ENCODE measurements around the gene SLC66A1. TPM values are rescaled to one million over a fixed set of nuclear protein-coding genes. Genes with fewer than 3 reads are reported as not detected.

Gene SLC66A1
- total RNA-seq, 1 donor from 2014 or later: 6.9 TPM

DNA sequence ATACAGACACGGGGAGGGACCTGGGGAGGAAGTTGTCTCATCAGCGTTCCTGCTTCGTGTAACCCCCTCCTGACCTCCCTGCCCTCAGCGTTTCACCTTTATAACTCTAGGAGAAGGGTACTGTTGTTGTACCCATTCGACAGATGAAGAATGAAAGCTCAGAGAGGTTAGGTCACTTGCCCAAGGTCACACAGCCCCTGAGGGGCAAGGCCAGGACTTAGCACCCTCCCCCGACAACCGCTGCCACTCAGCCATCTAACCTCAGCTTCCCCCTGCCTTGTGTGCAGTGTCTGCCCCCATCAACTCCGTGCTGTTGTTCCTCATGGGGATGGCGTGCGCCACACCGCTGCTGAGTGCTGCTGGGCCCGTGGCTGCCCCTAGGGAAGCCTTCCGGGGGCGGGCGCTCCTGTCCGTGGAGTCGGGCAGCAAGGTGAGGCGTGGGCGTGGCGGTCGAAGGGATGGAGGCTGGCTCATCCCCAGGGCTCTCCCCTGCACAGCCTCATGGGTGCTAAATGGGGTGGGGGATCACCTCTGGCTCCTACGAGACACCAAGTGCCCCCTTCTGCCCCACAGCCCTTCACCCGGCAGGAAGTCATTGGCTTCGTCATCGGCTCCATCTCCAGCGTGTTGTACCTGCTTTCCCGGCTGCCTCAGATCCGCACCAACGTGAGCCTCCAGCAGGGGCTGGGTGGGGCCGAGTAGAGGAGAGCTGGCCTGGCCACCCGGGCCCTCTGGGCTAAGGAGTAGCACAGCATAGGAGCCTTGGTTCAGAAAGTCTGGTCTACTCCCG, 14.0 kb downstream of the SLC66A1 start:
- ATAC-seq: no peak

DNA sequence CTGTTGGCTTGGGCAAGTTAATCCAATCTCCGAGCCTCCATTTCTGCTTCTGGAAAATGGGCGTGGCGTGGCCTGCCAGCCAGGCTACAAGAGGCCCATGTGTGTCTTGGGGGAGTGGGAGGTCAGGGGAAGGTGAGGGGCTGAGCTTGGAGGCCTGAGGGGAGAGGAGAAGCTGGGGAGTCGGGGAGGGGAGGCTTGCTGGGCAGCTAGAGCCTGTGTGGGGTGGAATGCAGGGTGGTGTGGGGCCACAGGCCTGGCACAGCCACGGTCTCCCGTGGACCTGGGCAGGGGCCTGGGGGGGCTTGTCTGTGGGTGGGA, 14.6 kb downstream of the SLC66A1 start:
- ATAC-seq: no peak

DNA sequence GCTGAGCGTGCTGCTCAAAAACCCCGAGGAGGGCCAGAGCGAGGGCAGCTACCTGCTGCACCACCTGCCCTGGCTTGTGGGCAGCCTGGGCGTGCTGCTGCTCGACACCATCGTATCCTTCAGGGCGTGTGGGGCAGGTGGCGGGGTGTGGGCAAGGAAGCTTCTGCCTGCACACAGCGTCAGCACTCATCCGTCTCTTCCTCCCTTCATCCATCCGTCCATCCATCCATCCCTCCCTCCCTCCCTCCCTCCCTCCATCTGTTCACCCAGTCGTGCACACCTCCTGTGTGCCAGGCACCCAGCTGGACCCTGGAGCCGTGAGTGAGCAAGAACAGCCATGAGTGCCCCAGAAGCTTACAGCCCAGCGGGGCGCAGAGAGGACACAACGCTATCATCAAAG, 15.2 kb downstream of the SLC66A1 start:
- ATAC-seq: no peak

DNA sequence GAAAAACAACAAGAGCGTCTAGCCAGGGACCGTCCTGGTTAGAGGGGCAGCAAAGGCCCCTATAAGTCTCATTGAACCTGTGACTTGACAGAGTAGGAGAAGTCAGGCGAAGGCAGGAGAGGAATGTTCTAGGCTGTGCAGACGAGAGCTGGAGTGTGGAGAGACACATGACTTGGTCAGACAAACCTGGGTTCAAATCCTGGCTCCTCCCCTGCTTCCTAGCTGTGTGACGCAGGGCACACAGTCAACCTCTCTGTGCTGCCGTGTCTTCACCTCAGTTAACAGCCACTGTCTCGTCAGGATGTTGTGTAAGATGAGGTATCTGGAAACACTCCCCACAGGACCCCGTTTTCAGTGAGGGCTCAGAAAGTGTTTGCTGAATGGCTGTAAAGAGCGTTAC, 15.6 kb downstream of the SLC66A1 start:
- no peak for ATAC-seq

DNA sequence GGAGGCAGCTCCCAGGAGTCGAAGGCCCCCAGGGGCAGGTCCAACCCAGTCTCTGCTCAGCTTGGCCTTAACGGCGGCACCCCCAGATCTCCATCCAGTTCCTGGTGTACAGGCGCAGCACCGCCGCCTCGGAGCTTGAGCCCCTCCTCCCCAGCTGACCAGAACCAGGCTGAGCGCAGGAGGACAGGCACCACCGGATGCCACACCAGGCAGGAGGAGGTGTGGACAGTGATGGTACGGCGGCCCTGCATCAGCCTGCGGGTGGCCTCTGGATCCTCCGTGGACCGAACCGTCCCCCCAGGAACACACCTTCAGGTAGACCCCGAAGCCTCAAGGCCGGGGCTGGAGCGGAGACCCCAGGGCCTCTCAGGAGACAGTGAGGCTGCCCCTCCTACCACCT, 16.4 kb downstream of the SLC66A1 start:
- no peak for ATAC-seq

DNA sequence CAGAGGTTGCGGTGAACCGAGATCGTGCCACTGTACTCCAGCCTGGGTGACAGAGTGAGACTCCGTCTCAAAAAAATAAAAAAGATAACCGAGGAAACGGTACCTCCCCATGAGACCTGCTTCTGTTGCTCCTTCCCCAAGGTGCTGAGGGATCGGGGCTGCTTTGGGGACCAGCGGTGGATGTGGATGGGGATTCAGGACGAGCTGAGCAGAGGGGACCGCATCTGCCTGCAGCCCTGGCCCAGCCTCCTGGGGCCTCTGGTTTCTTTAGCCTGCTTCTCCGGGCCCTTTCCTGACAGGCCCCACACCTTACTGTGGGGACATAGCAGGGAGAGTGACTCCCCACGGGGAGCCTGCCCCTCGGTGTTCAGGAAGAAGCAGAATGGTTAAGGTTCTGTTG, 17.1 kb downstream of the SLC66A1 start:
- ATAC-seq: no peak

DNA sequence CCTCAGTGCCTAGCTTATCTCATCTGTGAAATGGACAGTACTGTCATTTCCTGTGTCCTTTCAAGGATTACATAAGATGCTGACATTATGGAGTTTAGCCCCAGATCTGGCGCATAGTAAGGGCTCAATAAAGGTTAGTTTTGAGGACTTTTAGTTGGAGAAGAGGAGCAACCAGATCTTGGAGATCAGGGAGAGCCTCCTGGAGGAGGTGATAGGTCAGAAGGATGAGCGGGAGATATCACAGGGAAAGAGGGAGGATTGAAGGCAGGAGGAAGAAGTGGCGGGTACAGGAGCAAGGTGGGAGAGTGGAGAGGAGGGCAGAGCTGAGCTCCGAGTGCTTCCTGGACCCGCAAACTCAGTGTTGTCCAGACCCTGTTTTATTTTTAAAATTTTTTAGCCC, 17.5 kb downstream of the SLC66A1 start:
- no peak for ATAC-seq

DNA sequence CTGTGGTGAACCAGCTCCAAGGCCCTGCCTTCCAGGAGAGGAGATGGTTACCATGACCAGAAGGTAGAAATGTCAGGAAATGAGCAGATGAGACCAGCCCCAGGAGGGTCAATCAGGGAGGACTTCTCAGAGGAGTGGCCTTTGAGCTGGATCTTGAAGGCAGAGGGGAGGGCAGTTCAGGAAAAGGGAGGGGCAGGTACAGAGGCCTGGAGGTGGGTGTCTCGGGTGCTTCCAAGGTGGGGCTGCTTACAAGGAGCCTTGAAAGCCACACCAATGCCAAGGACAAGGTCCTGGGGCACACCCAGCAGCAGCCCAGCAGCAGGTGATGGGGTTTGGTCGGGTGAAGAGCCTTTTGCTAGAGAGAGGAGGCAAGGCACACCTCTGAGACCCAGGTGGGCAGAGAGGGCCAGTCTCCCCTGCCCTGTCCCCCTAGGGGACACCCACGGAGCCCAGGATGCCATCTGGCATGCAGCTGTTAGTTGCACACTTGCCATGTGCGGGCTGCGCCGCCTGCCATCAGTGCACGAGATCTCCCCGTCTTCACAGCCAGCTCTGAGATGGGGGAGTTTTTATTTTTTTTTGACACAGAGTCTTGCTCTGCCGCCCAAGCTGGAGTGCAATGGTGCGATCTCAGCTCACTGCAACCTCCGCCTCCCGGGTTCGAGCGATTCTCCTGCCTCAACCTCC, 18.5 kb downstream of the SLC66A1 start:
- ATAC-seq: no peak

DNA sequence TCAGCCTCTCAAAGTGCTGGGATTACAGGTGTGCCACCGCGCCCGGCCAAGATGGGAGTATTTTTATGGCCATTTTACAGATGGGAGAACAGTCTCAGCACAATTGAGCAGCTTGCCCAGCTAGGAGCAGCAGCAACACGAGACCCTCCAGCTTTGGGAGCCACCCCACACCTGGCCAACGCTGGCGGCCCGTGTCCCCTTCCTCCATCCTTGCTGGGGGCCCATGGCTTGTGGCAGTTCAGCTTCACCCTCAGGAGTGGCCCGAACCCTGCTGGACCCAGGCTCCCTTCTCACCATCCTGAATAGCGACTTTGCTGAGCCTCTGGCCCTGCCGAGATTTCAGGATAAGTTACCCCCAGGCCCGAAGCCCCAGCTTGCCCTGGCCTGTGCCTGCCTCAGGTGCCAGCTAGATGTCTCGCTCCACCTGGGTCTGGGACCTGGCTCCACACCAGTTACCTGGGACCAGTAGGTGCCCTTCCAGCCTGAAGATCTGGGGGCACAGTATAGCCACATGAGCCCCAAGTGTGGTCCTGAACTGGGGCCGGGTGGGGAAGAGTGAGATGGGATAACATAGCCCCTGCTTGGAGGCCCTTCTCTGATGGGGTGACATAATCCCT, 19.2 kb downstream of the SLC66A1 start:
- ATAC-seq: no peak

DNA sequence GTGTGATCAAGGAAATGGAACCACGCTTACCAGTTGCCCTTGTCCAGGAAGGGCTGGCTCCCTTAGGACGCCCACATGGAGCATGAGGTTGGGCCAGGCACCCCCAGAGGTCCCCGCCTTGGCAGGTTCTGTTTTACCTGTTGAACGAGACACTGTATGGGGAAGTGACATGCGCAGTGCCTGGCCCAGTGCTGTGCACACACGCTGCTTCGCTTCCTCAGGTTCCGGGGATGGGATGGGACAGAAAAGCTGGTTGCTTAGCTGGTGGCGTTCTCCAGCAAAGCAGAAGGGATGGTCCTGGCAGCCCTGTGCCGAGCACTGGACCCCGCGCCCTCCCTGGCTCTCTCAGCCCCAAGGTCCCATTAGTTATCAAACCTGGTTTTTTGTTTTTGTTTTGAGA, 20.7 kb downstream of the SLC66A1 start:
- ATAC-seq: peak; percentile 41

DNA sequence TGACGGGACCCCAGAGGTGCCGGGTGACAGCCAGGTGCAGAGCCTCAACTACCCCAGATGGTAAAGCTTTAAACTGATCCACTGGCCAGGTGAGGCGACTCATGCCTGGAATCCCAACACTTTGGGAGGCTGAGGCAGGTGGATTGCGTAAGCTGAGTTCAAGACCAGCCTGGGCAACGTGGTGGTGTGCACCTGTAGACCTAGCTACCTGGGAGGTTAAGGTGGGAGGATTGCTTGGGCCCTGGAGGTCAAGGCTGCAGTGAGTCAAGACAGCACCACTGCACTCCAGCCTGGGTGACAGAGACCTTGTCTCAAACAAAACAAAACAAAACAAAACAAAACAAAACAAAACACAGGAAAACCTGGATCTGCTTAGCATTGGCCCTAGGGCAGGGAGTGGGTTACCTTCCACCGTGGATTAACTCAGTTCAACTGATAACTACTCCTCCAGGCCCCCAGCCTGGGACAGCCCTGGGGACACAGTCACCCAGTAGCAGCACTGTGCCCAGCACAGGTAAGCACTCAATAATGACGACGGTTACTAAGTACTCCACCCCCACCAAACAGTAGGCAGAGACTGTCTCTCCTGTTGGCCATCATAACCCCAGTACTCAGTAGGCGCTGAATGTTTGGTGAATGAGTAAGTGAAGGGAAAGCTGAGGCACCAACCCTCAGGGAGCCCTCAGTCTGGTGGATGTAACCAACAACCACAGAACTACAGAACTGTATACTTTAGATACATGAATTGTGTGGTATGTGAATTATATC, 21.6 kb downstream of the SLC66A1 start:
- ATAC-seq: no peak

DNA sequence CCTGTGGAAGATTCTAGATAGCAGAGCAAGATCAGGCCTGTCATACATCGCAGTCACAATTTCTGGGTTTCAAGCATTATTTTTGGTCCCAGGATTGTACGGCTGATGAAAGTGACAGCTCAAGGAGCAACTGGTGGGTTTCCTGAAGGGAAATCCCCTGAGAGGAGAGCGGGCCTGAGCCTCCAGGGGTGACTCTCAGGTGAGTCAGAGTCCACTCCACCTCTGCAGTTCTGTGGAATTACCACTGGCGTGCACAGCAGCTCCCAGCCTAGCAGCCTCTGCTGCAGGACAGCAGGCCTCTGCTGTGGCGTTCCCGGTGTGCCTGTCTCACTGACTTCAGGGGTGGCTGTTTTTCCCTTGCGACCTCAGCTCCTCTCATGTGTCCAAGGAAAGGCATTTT, 24.4 kb downstream of the SLC66A1 start:
- peak; percentile 37 for ATAC-seq

DNA sequence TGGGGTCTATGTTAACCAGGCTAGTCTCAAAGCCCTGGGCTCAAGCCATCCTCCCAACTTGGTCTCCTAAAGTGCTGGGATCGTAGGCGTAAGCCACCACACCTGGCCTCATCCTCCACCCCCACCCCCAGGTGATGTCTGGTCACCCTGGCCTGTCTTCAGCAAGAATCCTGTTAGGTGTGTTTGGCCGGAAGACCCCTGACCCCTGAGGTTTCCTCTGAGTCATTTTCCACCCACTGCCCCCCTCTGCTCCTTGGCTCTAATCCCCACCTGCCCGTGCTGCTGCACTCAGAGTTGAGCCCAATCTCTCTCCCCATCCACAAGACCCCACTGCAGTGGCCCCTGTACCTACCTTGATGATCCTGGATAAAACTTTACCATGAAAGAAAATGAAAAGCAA, 25.2 kb downstream of the SLC66A1 start:
- no peak for ATAC-seq

DNA sequence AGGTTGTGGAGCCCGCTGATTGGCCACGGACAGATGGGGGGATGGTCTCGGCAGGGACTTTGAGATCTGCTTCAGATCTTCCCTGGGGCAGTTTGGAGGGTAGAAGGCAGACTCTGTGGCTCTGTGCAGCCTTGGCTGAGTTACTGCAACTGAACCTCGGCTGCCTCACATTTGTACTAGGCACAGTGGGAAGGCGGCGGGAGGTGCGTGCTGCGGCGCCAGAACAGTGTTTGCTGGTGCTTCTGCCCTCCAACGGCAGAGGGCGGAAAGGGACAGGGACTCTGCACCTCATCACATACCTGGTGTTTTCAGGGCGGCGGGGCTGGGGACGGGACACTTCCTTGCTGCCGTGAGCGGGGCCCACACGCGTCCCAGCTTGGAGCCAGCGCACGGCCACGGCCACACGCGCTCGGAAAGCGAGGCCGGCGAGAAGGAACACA, 26.2 kb downstream of the SLC66A1 start:
- peak; percentile 13 for ATAC-seq

DNA sequence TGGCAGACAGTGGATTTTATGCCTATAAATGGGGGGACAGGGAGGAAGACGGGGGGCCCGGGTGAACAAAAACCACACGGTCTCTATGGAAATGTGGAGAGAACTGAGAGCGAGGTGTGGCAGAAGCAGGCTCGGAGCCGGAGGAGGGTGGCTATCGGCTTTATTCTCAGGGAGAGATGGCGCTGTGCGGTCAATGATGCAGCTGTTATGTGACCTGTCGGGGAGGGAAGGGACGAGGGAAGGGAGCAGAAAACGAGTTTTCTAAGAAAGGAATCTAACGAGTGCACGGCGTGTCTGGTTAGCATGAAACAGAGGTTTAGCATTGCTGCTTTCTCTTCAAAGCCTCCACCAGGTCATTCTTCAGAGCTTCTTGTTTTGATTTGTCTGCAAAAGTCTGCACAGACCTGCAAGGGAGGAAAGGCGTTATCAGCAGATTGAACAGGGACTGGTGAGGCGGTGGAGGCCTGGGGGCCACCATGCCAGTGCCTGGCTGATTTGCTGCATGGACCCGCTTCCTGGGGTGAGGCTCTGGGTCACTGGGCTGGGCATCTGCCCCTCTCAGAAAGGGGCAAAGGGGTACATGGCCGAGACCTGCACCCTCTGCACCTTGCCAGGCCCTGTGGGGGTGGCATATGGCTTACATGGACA, 27.2 kb downstream of the SLC66A1 start:
- ATAC-seq: no peak

DNA sequence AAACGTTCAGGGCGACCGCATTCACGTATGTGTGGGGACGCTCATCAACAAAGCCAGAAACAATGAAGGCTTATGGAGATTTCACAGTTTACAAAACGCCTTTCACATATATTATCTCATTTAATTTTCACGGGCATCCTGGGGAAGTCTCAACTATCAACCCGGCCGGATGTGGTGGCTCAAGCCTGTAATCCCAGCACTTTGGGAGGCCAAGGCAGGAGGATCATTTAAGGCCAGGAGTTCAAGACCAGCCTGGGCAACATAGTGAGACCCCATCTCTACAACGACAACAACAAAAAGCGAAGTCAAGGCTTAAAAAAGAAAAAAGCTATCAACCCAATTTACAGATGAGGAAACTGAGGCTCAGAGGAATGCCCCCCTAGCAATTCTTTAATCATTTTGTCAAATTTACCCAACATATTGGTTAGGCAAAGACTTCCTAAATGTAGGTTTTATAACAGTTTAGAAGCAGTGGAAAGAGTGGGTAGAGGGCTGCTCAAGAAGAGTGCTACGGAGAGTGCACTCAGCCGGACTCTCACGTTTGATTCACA, 28.3 kb downstream of the SLC66A1 start:
- ATAC-seq: no peak

DNA sequence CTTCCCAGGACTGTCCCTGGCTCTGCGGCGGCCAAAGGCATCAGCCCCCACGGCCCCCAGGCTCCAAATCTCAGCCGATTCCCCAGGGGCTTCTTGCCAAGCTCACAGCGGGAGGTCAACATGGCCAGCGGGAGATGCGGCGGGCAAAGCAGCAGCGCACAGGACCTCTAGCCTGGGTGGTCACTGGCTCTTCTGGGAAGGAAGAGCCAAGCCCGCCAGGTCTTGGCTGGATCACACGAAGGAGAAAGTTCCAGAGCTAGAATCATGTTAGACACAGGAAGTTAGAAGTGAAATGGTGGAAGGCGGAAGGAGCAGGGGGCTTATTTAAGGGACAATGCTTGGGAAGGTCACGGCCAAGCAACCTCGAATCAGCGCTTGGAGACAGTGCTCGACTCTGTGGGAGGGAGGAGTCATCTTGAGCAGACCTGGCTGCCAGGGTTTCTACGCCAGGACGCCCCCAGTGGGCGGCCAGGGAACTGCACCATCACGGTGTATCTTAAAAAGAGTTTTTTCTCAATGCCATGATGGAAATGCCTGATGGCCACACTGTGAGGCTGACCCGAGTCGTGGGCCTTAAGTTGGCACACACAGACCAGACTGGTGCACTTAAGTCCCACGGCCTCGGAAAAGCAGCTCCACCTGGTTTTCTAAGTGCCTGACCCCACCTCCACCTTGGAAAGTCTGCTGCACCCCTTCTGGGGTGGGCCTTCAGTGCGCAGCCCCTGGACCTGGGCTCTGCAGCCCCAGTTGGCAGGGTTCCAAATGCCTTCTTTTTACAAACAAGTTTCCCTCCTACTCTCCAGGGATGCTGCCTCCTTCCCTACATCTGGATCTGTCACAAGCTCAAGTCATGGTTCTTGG, 29.3 kb downstream of the SLC66A1 start:
- peak; percentile 66 for ATAC-seq

DNA sequence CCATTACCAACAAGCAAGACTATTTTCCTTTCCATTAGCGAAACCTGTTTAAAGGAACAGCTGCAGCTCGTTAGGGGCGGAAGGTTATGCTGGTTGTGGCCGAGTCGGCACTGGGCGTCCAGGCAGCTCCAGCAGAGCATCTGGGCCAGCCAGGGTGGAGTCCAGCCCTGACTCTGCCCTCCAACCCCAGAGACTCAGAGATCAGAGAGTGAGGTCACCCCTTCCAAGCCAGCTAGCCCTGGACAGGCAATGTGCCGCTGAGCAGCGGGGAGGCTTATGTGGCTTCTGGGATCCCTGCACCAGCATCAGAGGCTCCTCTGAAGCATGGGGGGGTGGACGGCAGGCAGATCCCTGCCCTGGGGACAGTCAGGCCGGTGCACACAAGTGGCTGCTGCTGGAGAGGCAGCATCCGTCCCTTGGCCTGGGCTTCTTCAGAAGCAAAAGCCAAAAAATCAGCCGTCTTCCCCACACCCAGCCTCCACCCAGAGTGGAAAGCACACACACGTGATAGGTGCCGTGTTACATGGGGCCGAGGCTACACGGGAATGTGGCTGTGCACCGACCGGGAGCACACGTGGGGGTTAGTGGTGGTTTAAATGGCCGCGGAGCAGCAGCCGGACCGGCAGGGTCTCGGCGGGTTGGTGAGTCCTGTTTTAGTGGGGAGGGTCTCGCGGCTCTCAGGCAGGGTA, 30.1 kb downstream of the SLC66A1 start:
- no peak for ATAC-seq

DNA sequence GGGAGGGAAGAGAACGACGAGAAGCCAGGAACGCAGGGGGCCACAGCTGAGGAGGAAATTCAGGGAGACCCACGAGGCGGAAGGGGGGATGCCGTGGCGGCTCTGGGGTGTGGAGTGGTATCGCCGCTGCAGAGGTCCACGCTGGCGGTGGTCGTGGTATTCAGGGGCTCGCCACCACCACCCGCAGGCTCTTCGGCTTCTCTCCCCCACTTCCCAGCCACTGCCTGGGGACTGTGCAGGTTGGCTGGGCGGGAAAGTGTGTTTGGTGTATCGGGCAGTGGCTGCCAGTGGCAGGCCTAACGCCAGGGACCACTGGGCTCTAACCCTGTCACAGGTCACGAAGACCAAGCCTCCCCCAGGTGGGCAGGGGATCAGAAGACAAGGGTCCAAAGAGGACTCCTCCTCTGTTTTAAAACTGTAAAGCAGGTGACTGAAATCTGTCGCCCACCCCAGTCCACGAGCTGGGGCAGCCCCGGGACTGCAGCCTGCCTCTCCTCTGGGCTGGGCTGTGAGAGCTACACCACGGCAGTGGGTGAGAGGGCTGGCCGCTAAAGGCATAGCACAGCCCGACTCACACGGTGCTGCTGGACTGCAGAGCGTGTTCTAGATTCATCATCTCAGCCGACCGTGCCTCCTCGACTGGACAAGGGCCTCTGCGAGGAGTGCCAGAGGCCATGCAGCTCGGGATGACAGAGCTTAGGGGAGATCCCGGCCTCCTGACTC, 30.9 kb downstream of the SLC66A1 start:
- ATAC-seq: no peak
